HG03060 (cell line): ENCODE data around the gene ZNFX1.
"Not testable (repeated sequence)": the region's sequence is repeated elsewhere in the genome, so short reads cannot be mapped to it uniquely, and the experiment has no call there.

Experiments used
- ATAC-seq: cut with Tn5 transposase; IDR thresholded peaks from one replicate; pipeline ENCODE4 v1.9.1; 2021; ENCODE audit warnings: low read depth, moderate number of reproducible peaks; ENCODE audit not compliant: unreplicated experiment

ZNFX1 gene

DNA sequence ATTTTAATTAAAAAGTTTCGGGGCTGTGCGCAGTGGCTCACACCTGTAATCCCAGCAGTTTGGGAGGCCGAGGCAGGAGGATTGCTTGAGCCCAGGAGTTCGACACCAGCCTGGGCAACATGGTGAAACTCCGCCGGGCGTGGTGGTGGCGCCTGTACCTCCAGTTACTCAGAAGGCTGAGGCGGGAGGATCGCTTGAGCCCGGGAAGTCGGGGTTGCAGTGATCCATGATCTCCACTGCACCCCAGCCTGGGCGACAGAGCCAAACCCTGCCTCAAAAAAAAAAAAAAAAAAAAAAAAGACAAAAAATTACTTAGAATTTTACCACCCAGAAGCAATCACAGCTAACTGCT is 59.1 kb downstream of the ZNFX1 start:
- ATAC-seq = not testable (repeated sequence)

DNA sequence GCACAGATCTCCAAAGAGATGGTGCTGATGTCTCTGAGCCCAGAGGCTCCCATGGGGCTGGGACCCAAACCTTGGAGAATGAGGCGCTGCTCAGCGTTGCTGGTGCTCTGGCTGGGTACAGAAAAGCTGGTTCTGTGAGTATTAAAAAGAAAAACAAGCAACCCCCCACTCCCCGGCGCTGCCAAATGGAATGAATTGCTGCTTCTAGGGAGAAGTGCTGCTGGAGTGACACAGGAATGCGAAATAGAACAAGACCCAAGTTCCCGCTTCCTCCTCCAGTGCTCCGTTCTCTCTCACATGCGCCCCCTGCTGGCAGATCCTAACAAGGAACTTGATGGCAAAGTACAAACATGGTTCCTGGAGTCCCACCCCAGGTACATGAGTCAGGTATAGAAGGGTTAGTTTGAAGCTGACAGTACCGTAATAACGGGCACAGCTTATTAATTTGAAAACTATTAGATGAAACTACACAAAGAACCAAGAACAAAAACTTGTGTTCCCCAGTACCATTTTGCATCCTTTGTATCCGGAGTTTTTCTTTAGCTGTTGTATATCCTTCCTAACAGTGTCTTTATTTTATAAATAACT is 60.8 kb downstream of the ZNFX1 start:
- no peak for ATAC-seq

- no peak for ATAC-seq
Observed at GRCh38 chr20:49215232-49215631, 62.6 kb downstream of the ZNFX1 start.

- ATAC-seq = no peak
Observed at GRCh38 chr20:49214571-49214970, 63.3 kb downstream of the ZNFX1 start.

GRCh38 chr20:49210757-49211110 is 67.1 kb downstream of the ZNFX1 start:
- ATAC-seq = no peak

- ATAC-seq = no peak
Observed at GRCh38 chr20:49210101-49210756, 67.6 kb downstream of the ZNFX1 start.

DNA sequence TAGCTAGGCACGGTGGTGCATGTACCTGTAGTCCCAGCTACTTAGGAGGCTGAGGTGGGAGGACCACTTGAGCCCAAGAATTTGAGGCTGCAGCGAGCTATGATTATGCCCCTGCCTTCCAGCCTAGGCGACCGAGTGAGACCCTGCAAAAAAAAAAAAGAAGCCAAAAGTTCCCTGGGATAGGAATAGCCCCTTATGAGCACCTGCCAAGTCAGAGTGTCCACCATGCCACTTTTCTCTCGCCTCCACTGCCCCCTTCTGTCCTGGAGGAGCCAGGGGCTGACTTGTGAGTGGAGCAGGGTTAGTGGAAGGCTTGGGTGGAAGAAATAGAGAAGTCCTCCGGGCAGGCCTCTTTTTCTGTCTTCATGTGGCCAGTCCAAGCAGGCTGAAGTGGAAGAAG is 70.8 kb downstream of the ZNFX1 start:
- ATAC-seq = no peak

DNA sequence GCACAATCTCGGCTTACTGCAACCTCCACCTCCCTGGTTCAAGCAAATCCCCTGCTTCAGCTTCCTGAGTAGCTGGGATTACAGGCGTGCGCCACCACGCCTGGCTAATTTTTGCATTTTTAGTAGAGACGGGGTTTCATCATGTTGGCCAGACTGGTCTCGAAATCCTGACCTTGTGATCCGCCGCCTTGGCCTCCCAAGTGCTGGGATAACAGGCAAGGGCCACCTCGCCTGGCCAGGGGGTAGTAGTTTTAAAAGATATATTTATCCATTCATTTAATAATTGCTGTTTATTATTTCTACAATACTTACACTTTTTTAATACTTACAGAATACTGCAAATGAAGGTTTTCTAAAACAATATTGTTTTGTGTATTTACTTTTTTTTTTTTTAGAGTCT is 74.1 kb downstream of the ZNFX1 start:
- no peak for ATAC-seq

DNA sequence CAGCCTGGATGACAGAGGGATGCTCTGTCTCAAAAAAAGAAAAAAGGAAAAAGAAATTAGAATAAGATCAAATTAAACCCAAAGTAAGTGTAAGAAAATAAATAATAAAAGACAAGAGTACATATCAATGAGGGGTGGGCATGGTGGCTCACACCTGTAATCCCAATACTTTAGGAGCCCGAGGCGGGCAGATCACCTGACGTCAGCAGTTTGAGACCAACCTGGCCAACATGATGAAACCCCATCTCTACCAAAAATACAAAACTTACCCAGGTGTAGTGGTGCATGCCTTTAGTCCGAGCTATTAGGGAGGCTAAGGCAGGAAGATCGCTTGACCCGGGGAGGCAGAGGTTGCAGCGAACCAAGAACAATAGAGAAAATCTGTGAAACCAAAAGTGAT is 74.8 kb downstream of the ZNFX1 start:
- no peak for ATAC-seq

GRCh38 chr20:49199729-49200293 is 78.0 kb downstream of the ZNFX1 start:
- ATAC-seq = no peak

DNA sequence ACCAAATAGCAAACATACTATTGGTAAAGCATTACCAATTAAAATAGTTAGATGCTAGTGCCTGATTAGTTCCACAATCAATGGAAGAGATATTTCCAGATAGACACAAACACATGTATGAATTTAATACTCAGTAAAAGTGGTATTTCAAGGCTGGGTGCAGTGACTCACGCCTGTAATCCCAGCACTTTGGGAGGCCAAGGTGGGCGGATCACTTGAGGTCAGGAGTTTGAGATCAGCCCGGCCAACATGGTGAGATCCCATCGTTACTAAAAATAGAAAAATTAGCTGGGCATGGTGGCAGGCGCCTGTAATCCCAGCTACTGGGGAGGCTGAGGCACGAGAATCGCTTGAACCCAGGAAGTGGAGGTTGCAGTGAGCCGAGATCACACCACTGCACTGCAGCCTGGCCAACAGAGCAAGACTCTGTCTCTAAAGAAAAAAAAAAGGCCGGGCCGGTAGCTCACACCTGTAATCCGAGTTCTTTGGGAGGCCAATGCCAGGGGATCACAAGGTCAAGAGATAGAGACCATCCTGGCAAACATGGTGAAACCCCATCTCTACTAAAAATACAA is 84.8 kb downstream of the ZNFX1 start:
- ATAC-seq = not testable (repeated sequence)
